ENCODE measurements around the gene DLL1.

- TF ChIP-seq EZH2 (IDR thresholded peaks at IDR 0.05; ENCODE audit: borderline replicate concordance, low read length) = no peak
- TF ChIP-seq, protein P1, sequence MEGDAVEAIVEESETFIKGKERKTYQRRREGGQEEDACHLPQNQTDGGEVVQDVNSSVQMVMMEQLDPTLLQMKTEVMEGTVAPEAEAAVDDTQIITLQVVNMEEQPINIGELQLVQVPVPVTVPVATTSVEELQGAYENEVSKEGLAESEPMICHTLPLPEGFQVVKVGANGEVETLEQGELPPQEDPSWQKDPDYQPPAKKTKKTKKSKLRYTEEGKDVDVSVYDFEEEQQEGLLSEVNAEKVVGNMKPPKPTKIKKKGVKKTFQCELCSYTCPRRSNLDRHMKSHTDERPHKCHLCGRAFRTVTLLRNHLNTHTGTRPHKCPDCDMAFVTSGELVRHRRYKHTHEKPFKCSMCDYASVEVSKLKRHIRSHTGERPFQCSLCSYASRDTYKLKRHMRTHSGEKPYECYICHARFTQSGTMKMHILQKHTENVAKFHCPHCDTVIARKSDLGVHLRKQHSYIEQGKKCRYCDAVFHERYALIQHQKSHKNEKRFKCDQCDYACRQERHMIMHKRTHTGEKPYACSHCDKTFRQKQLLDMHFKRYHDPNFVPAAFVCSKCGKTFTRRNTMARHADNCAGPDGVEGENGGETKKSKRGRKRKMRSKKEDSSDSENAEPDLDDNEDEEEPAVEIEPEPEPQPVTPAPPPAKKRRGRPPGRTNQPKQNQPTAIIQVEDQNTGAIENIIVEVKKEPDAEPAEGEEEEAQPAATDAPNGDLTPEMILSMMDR (conservative IDR thresholded peaks at IDR 0.05 in 1 of 2, IDR thresholded peaks at IDR 0.05 in 1 of 2; ENCODE audit: extremely low read depth in 1 of 2, insufficient read depth in 1 of 2, low read depth in 1 of 2, low read length in 2 of 2) = no peak
Measured at GRCh38 chr6:170238741-170239565, 51.9 kb downstream of the DLL1 start.
